Stimulated activated CD4-positive, alpha-beta T cell treated with anti-CD3 and anti-CD28 coated beads, Interleukin-2, amount 100 ng/mL, for 48 hours (primary cell): ENCODE data around the gene WDTC1.
"Not testable (repeated sequence)": the region's sequence is repeated elsewhere in the genome, so short reads cannot be mapped to it uniquely, and the experiment has no call there.

Source experiments
- DNase-seq, 2 donors: peaks; one replicate each; pipeline ENCODE4 v3.0.0-alpha.2; 2020

The WDTC1 gene

DNA sequence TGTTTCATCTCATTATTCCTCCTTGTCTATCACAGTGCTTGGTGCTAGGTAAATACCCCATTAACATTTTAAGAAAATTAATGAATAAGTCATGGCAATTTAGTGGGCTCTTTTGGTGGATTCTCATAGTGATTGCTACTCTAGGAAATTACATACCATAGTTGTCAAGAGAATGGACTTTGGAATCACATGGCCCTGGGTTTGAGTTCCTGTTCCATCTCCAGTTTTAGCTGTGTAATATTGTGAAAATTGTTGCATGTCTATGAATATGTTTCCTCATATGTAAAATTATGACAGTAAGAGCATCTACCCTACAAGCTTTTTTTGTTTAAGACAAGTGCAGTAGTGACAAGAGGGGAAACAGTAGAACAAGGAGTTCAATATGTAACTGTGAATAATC, 20.7 kb downstream of the WDTC1 start:
- no peak for DNase-seq

DNA sequence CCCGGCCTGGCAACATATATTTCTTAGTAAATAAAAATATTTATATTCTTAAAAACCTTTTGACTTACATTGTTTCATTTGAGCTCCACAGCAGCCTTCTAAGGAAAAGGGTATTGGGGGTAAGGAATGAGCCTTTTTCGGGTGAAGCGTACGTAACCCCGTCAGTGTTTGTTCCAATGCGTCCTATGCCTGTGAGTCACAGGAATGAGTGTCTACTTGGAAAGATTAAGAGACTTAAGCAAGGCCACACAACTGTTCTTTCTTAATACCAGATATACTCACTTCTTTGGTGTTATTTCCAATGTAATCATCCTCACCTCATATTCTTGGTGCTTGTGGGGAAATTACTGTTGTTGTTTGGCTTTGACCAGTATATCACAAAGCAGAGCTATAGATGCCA, 22.7 kb downstream of the WDTC1 start:
- no peak for DNase-seq

DNA sequence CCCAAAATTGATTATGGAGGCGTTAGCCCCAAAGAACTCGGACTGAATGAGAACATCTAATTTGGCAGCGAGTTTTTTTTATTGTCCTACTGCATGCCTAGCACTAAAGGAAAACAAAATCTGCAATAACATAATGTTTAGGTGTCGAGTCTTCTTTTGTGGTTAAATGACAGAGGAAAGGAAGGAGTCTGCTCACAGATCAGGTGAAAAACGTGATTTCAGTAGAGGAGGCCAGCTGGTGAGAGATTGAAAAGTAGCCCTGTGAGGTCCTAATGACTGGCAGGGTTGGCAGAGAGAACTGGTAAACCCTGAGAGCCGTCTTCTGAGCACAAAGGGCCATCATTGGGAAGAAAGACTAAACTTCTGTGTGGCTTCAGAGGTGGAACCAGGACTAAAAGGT, 24.2 kb downstream of the WDTC1 start:
- DNase-seq: no peak

DNA sequence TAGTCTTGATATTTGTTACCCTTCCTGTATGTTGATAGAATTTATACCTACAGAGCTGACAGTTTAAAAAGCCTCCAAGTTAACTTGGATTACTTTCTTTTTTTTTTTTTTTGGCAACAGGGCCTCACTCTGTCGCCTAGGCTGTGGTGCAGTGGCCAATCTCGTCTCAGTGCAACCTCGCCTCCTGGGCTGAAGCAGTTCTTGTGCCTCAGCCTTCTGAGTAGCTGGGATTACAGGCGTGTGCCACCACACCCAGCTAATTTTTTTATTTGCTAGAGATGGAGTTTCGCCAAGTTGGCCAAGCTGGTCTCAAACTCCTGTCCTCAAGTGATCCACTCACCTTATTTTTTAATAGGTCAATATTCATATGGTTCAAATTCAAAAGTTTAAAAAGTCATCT, 32.7 kb downstream of the WDTC1 start:
- no peak for DNase-seq

DNA sequence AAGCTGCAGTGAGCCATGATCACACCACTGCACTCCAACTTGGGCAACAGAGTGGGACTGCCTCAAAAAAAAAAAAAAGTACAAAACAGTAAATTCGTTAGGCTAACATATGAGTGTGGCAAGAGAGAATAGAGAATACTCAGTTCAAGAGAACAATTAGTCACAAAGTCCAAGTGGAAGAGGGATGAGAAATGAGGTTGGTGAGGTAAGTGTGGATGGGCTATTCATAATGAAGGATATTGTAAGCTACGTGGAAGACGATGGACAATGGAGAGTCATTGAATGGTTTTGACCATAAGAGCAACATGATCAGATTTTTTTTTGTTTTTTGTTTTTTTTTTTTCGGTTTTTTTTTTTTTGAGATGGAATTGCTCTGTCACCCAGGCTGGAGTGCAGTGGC, 34.8 kb downstream of the WDTC1 start:
- DNase-seq: no peak

DNA sequence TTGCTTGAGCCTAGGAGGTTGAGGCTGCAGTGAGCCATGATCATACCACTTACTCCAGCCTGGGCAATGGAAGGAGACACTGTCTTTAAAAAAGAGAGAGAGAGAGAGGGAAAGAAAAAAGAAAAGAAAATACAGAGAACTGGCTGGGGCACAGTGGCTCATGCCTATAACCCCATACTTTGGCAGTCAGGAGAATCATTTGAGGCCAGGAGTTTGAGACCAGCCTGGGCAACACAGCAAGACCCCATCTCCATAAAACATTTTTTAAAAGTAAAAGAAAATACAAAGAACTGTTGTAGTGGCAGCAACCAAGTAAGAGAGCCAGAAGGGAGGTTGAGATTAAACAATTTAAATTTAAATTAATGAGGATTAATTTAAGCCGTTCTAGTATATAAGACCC, 39.8 kb downstream of the WDTC1 start:
- DNase-seq: no peak

DNA sequence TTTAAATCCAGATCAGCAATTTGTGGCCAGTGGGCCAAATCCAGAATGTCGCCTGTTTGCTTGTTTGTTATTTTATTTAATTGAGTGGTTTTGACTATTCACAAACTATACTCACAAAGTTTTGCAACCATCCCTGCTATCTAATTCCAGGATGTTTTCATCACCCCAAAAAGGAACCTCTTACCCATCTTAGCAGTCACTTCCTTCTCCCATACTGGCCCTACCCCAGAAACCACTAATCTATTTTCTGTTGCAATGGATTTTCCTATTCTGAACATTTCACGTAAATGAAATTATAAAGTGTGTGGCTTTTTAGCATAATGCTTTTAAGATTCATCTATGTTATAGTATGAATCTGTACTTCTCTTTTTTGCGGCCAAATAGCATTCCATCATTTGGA, 41.3 kb downstream of the WDTC1 start:
- no peak for DNase-seq

DNA sequence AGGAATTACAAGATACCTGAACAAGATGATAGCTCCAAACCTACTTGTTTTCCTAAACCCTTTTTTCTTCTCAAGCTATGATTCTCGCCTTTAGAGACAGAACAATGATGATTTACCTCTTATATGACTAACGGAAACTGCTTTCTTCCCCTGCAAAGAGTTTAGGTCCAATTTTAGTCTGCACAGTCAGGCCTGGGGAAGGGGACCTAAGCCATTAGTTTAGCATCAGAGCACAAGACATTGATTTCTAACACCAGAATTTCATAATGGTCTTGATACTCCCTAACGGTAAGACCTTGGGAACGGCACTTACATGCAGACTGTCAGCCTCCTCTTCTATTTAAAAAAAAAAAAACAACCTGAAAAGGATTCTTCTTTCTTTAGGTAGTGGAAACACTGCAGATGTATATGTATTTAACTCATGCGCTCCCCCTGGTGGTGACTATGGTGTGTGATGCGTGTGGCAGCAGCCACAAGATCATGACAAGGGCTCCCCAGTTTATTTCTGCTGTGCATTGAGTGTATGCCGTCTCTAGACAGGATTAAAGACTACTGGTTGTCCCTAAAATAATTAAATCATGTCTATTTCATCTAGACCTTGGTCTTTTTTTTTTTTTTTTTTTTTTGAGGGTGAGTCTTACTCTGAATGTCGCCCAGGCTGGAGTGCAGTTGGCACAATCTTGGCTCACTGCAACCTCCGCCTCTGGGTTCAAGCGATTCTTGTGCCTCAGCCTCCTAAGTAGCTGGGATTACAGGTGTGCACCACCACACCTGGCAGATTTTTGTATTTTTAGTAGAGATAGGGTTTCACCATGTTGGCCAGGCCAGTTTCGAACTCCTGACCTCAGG, 50.2 kb downstream of the WDTC1 start:
- peak; percentile 88 to 90 for DNase-seq

DNA sequence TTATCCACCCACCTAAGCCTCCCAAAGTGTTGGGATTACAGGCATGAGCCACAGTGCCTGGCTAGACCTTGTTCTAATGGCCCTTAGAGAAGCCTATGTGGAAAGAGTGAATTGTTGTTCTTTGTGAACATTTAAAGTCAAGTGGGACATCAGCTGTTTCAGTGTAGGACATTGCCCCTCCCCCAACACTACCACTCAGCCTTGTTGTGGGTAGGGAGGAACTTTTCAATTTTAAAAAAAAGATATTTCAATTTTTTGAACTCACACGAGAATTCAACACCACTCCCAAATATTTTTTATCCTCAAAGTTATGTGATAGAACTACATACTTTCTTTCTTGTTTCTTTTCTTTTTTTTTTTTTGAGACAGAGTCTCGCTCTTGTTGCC, 50.8 kb downstream of the WDTC1 start:
- no peak for DNase-seq

DNA sequence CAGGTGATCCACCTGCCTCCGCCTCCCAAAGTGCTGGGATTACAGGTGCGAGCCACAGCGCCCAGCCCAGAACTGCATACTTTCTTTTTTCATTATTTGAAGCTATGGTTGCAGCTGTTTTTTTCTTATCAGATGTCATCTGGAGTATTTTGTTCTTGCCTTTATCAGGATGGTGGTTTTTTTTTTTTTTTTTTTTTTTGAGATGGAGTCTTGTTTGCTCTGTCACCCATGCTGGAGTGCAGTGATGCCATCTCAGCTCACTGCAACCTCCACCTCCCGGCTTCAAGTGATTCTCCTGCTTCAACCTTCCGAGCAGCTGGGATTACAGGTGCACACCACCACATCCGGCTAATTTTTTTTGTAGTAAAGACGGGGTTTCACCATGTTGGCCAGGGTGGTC, 51.4 kb downstream of the WDTC1 start:
- not testable (repeated sequence) for DNase-seq

DNA sequence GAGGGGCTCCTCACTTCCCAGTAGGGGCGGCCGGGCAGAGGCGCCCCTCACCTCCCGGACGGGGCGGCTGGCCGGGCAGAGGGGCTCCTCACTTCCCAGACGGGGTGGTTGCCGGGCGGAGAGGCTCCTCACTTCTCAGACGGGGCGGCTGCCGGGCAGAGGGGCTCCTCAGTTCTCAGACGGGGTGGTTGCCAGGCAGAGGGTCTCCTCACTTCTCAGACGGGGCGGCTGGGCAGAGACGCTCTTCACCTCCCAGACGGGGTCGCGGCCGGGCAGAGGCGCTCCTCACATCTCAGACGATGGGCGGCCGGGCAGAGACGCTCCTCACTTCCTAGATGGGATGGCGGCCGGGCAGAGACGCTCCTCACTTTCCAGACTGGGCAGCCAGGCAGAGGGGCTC, 54.7 kb downstream of the WDTC1 start:
- not testable (repeated sequence) for DNase-seq

DNA sequence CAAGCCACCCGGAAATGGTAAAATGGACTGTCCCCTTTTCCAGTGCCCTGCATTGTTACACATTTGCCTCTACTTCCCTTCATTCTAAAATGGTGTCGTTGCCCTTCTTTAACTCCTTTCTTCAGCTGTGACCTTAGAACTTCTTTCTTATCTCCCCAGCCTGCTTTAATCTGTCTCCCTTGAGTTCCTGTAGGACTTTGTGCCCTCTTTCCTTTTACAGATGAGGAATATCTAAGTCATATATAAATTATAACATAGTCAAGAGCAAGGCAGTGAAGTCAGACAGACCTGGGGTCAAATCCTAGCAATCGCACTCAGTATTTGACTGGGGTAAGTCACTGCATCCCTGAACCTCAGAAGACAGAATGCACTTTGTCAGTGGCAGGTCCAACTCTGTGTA, 56.1 kb downstream of the WDTC1 start:
- DNase-seq: no peak

DNA sequence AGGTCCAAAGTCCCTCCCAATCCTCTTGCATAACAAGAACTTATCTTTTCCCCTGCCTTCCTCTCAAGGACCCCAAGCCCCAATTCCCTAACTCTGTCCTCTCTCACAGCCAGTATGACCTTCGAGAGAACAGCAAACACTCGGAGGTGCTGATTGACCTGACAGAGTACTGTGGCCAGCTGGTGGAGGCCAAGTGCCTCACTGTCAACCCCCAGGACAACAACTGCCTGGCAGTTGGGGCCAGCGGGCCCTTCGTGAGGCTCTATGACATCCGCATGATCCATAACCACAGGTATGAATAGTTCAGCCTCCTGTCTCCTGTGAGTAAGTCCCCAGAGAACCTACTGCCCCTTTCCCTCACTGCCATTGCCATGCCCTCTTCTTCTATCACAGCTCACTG, 57.7 kb downstream of the WDTC1 start:
- no peak for DNase-seq

DNA sequence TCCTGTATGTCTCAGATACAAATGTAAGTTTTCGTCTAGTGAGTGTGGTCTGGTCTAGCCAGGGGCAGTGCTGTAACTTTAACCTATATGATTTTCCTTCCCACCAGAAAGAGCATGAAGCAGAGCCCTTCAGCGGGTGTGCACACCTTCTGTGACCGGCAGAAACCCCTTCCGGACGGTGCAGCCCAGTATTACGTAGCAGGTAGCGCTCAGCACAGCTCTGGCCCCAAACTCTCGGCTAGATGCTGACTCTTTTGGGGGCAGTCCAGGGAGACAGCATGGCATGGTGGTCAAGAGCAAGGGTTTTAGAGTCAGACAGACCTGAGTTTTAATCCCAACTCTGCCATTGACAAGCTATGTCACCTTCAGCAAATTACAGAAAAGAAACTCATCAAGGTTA, 59.5 kb downstream of the WDTC1 start:
- DNase-seq: no peak

DNA sequence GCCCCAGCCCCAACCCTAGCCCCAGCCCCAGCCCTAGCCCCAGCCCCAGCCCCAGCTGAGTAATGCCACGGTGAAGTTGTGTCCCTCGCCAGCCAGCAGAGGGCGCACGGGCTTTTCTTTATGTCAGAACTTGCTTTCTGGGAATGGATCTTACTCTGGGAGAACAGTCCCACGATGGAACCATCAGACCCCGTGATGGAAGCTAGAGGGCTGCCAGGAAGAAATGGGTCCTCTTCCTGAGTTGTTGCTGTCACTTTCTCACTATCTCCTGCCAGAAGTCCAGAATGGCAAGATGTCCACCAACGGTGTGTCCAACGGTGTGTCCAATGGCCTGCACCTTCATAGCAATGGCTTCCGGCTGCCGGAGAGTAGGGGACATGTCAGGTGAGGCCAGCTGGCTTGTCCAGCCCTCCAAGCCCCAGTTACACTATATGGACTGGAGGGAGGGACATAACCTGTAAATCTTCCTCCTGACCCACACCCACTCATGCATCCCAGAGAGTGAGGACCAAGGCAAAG, 62.4 kb downstream of the WDTC1 start:
- peak; percentile 71 to 74 for DNase-seq

DNA sequence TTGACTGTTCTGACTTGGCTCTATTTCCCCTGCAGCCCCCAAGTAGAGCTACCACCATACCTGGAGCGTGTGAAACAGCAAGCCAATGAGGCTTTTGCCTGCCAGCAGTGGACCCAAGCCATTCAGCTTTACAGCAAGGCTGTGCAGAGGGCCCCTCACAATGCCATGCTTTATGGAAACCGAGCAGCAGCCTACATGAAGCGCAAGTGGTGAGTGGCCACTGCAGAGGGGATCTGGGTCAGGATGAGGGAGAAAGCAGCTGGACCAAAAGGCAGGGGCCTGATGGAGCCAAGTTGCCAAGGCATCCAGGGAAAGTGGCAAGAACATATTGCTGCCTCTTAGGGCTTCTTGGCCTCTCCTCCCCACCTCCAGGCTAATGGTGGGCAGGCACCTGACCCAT, 63.5 kb downstream of the WDTC1 start:
- DNase-seq: no peak

DNA sequence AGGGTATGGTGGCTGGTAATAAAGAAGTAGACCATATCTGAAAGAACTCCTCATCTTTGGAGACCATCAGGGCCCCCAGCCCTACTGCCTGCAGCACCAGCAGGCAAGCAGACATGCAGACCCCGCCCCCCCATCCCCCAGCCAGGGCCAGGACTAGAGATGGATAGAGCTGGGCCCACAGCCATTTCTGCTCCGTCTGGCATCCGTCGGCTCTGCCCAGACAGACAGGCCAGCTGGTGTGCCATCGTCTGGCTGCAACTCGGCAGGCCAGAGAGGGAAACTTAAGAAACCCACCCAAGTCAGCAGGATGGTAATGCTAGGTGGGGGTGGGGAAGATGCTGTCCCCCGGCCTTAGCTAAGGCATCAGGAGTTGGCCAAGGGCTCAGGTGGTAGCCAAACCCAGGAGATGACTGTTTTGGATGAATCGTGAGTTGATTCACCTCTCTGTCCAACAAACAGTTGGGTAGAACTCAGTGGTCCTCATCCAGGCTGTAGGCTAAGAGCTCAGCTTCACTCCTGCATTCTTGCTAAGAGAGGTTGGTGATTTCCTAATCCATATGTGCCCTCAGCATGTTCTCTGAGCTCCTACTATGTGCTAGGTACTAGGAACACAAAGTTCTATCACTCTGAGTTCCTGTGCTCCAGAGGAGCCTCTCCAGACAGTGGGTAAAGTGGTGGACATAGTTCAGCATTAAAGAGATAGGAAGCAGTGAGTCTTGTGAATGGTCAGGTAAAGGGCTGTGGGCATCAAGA, 64.4 kb downstream of the WDTC1 start:
- DNase-seq: no peak

DNA sequence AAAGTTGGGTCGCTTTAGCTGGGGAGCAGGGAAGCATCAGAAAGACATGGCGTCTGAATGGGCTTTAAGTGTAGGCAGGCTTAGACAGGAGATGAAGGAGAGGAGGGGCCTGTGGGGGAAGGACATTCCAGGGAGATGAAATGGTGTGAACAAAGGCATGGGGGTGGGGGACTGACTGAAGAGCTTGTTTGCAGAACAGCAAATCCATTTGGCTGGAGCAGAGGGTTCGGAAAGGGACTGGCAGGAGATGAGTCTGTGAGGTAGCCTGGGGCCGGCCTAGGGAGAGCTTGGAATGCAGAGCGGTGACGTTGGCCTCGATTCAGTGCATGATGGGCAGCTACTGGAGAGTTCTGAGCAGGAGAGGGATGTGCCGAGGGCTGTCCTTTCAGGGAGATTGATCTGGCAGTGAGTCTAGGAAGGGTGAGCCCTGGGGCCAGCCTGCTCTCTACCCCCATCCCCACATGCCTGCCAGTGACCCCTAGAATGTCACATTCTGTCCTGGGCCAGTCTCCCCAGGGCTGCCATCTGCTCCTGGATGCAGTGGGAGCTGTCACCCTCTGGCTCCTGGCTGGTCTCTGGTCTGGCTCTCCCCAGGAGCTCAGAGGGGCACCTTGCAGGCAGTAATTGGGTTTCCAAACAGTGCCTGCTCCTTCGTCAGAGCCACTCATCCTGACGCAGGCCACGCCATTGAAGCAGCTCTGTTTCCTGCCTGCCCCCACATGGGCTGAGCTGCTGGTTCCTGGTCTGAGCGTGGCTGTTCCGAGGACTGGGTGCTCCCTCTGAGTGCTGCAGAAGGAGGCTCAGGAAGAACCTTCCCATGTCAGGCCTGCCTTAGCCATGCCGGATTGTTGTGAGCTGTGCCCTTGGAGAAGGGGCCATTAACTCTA, 65.2 kb downstream of the WDTC1 start:
- no peak for DNase-seq

DNA sequence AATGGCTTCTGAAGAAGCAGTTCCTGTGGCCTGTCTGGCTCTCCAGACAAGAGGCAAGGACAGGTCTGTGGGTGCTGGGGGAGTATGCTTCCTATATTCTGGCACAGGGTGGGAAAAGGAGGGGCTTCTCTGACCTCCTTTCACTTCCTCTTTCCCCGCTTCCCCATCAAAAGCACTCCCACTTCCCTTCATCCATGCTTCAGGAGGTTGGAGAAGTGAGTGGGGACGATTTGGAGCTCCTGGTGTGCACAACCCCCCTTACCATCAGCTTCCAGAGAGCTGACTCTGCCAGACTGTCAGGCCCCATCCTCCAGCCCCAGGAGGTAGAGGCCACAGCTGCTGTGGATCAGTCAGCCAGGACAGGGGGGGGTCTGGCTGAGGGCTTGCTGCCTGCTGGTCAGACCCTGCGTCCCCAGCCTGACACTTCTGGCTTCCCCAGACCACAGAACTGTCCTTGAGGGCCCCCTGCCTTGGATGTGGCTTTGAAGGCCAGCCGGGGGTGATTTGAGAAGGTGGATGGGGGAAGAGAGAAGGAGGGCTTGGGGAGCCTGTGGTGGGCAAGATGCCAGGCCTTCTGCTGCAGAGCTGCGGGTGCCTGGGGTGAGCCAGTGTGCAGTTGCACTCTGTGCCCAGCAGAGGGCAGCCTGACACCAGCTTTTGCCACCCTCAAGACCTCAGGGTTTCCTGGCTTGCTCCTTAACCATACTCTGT, 66.1 kb downstream of the WDTC1 start:
- peak; percentile 66 to 75 for DNase-seq

DNA sequence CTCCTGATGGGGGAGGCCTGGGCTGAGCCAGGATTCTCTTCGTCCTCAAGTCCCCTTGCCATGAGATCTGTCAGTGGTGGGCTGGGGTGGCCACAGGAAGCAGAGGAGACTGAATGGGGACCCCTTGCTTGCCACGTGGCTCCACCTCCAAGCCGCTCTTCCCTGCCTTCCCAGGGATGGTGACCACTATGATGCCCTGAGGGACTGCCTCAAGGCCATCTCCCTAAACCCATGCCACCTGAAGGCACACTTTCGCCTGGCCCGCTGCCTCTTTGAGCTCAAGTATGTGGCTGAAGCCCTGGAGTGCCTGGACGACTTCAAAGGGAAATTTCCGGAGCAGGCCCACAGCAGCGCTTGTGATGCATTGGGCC, 66.6 kb downstream of the WDTC1 start:
- DNase-seq: no peak

DNA sequence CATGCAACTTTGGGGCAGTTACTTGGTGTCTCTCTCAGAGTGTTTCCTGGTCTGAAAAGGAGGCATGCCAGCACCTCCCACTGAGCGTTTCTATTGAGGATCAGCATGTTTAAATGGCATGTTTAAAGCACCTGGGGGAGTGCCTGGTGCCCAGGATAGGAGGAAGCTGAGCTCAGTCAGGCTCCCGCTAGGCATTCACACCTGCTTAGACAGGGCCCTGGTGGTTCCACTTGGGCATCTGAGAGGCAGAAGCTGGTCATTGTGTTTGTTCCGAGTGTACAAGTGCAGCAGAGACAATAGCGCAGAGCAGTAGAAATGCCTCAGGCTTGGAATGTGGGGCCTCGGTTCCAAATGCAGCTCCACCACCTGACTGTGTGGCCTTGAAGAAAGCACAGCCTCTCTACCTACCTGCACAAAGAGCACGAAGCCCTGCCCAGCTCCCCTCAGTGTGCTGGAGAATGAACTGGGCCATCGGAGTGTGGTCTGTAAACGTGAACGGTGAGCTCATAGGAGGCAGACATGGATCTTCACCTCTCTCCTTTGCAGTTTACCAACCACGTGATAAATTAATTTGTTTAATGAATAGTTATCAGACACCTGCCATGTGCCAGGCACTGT, 67.3 kb downstream of the WDTC1 start:
- no peak for DNase-seq

DNA sequence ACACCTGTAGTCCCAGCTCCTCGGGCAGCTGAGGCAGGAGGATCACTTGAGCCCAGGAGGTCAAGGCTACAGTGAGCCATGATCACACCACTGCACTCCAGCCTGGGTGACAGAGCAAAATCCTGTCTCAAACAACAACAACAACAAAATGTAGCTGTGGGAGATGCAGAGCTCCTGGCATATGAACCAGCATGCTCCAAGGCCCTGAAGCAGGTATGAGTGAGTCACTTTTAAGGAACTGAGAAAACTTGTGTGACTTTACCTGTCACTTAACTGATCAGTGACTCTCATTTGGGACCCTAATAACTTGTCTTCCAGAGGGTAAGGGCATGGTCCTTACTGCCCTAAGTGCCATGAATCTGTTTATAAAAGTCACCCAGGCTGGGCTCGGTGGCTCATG, 68.2 kb downstream of the WDTC1 start:
- DNase-seq: no peak
